HL-60 (cell line): Measurements from ENCODE around the gene FCN3.

Experiments
- DNase-seq, 2 experiments: peaks; one replicate each; pipeline ENCODE4 v3.0.0-alpha.2; 2010 to 2020; ENCODE audit warnings: low read depth in 1 of 2, low spot score in 1 of 2
- H3K27ac ChIP-seq: fragments of 250-450 bp; sonication (Bioruptor Pico); replicated peaks from 2 replicates; pipeline ENCODE4 v1.5.1; 2020; ENCODE audit warnings: mild to moderate bottlenecking, moderate library complexity
- H3K27me3 ChIP-seq: fragments of 250-450 bp; sonication (Bioruptor Pico); 2 replicates; pipeline ENCODE4 v1.5.1; 2021; ENCODE audit warnings: mild to moderate bottlenecking, moderate library complexity; ENCODE audit not compliant: insufficient read depth, poor library complexity, severe bottlenecking
- H3K4me3 ChIP-seq: replicated peaks from 2 replicates; pipeline ENCODE4 v1.5.1; 2011; ENCODE audit warnings: mild to moderate bottlenecking, control low read depth, low read length; ENCODE audit not compliant: insufficient read depth
- GABPA ChIP-seq: IDR thresholded peaks from 2 replicates; pipeline ENCODE4 v1.6.1; 2012; ENCODE audit warnings: low read depth
- POLR2AphosphoS5 ChIP-seq: IDR thresholded peaks from 2 replicates; pipeline ENCODE4 v1.6.1; 2012; ENCODE audit warnings: low read depth
- SPI1 ChIP-seq: IDR thresholded peaks from 2 replicates; pipeline ENCODE4 v1.6.1; 2012; ENCODE audit warnings: low read depth, mild to moderate bottlenecking, borderline replicate concordance
- TF ChIP-seq, protein P1 (sequence below): IDR thresholded peaks from one replicate; pipeline ENCODE4 v1.5.1; 2011; ENCODE audit warnings: low read length, control low read depth, inconsistent platforms; ENCODE audit not compliant: insufficient read depth
- TF ChIP-seq, protein P2 (sequence below): IDR thresholded peaks from 2 replicates; pipeline ENCODE4 v1.6.1; 2012; ENCODE audit warnings: low read depth; ENCODE audit not compliant: insufficient replicate concordance

Gene FCN3

DNA sequence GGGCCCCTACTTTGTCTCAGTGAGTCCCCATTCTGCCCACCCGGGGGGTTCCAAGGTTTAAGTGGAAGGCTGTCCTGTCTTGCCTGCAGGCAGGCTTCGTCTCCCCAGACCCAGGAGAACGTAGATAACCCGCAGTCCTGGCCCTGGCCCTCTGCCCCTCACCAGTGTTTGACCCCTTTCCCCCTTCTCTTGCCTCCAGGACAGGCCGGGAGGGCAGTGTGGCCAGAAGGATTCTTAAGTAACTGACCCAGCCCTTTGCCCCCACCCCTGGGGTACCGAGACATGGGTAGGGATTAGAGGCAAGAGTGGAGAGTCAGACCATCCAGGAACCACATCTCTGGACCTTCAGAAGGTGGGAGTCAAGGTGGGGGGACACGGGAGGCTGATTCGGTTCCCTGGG lies 43.8 kb downstream of the FCN3 start:
- H3K27ac ChIP-seq, result no peak overlapping the region
- TF ChIP-seq, protein P1, sequence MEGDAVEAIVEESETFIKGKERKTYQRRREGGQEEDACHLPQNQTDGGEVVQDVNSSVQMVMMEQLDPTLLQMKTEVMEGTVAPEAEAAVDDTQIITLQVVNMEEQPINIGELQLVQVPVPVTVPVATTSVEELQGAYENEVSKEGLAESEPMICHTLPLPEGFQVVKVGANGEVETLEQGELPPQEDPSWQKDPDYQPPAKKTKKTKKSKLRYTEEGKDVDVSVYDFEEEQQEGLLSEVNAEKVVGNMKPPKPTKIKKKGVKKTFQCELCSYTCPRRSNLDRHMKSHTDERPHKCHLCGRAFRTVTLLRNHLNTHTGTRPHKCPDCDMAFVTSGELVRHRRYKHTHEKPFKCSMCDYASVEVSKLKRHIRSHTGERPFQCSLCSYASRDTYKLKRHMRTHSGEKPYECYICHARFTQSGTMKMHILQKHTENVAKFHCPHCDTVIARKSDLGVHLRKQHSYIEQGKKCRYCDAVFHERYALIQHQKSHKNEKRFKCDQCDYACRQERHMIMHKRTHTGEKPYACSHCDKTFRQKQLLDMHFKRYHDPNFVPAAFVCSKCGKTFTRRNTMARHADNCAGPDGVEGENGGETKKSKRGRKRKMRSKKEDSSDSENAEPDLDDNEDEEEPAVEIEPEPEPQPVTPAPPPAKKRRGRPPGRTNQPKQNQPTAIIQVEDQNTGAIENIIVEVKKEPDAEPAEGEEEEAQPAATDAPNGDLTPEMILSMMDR, result no peak
- no peak for TF ChIP-seq GABPA
- TF ChIP-seq SPI1, result no peak
- TF ChIP-seq, protein P2, sequence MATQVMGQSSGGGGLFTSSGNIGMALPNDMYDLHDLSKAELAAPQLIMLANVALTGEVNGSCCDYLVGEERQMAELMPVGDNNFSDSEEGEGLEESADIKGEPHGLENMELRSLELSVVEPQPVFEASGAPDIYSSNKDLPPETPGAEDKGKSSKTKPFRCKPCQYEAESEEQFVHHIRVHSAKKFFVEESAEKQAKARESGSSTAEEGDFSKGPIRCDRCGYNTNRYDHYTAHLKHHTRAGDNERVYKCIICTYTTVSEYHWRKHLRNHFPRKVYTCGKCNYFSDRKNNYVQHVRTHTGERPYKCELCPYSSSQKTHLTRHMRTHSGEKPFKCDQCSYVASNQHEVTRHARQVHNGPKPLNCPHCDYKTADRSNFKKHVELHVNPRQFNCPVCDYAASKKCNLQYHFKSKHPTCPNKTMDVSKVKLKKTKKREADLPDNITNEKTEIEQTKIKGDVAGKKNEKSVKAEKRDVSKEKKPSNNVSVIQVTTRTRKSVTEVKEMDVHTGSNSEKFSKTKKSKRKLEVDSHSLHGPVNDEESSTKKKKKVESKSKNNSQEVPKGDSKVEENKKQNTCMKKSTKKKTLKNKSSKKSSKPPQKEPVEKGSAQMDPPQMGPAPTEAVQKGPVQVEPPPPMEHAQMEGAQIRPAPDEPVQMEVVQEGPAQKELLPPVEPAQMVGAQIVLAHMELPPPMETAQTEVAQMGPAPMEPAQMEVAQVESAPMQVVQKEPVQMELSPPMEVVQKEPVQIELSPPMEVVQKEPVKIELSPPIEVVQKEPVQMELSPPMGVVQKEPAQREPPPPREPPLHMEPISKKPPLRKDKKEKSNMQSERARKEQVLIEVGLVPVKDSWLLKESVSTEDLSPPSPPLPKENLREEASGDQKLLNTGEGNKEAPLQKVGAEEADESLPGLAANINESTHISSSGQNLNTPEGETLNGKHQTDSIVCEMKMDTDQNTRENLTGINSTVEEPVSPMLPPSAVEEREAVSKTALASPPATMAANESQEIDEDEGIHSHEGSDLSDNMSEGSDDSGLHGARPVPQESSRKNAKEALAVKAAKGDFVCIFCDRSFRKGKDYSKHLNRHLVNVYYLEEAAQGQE, result no peak
- TF ChIP-seq POLR2AphosphoS5, result no peak
- DNase-seq, result no peak
- H3K27me3 ChIP-seq, result no peaks in the 10 kb centered on the region
- no peak overlapping the region for H3K4me3 ChIP-seq

- no peak overlapping the region for H3K27ac ChIP-seq
- H3K27me3 ChIP-seq, result no peaks in the 10 kb centered on the region
- H3K4me3 ChIP-seq, result no peak overlapping the region
- TF ChIP-seq POLR2AphosphoS5 (no peak), GABPA (no peak)
- TF ChIP-seq, protein P1, result no peak
- no peak for DNase-seq
Observed at GRCh38 chr1:27327964-27328363, 46.7 kb downstream of the FCN3 start.

GRCh38 chr1:27325286-27325685 lies 49.3 kb downstream of the FCN3 start:
- DNase-seq, result no peak
- TF ChIP-seq, protein P2, result no peak
- no peak for TF ChIP-seq SPI1
- H3K27ac ChIP-seq, result no peak overlapping the region
- H3K27me3 ChIP-seq, result no peaks in the 10 kb centered on the region
- H3K4me3 ChIP-seq, result no peak overlapping the region

- peak overlapping the region; percentile 85 for H3K4me3 ChIP-seq
- peak in 1 of 2 experiments; percentile 10 for DNase-seq
- H3K27me3 ChIP-seq, result no peaks in the 10 kb centered on the region
- TF ChIP-seq, protein P2, result no peak
- no peak for TF ChIP-seq SPI1
- no peak for TF ChIP-seq GABPA
- TF ChIP-seq, protein P1, result no peak
- no peak for TF ChIP-seq POLR2AphosphoS5
- peak overlapping the region; percentile 90 for H3K27ac ChIP-seq
Observed at GRCh38 chr1:27322569-27323240, 51.9 kb downstream of the FCN3 start.
